GM18867 (cell line): ENCODE measurements around the gene TNN.
"Not testable (repeated sequence)": the region's sequence is repeated elsewhere in the genome, so short reads cannot be mapped to it uniquely, and the experiment has no call there.

Experiments
- ATAC-seq: cut with Tn5 transposase; IDR thresholded peaks from one replicate; pipeline ENCODE4 v1.9.1; 2021; ENCODE audit warnings: mild to moderate bottlenecking, moderate library complexity; ENCODE audit not compliant: unreplicated experiment

TNN gene

DNA sequence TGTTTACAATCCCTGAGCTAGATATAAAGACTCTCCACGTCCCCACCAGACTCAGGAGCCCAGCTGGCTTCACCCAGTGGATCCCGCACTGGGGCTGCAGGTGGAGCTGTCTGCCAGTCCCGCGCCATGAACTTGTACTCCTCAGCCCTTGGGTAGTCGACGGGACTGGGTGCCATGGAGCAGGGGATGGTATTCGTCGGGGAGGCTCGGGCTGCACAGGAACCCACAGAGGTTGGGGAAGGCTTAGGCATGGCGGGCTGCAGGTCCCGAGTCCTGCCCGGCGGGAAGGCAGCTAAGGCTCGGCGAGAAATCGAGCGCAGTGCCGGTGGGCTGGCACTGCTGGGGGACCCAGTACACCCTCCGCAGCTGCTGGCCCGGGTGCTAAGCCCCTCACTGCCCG, 34.5 kb downstream of the TNN start:
- ATAC-seq = not testable (repeated sequence)

DNA sequence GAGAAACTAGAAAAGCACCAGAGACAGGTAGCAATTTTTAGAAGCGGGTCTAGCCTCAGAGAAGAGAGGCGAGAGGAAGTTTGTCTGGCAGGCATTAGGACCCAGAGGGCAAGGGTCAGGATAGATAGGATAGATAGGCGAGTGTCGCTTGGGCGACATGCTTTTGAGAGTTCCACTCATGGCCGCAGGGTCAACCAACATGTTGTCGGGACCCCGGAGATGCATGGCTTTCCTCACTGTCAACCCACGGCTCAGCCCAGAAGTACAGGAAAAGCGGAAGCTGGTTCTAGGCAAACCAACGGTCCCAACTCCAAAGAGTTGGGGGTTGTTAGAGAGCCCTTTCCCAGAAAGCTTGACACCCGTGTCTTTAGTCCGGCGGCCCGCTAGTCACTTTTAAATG, 38.9 kb downstream of the TNN start:
- ATAC-seq = not testable (repeated sequence)

DNA sequence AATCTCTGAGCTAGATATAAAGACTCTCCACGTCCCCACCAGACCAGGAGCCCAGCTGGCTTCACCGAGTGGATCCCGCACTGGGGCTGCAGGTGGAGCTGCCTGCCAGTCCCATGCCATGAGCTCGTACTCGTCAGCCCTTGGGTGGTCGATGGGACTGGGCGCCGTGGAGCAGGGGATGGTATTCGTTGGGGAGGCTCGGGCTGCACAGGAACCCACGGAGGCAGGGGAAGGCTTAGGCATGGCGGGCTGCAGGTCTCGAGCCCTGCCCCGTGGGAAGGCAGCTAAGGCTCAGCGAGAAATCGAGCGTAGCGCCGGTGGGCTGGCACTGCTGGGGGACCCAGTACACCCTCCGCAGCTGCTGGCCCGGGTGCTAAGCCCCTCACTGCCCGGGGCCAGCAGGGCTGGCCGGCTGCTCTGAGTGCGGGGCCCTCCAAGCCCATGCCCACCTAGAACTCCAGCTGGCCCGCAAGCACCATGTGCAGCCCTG, 40.7 kb downstream of the TNN start:
- not testable (repeated sequence) for ATAC-seq

DNA sequence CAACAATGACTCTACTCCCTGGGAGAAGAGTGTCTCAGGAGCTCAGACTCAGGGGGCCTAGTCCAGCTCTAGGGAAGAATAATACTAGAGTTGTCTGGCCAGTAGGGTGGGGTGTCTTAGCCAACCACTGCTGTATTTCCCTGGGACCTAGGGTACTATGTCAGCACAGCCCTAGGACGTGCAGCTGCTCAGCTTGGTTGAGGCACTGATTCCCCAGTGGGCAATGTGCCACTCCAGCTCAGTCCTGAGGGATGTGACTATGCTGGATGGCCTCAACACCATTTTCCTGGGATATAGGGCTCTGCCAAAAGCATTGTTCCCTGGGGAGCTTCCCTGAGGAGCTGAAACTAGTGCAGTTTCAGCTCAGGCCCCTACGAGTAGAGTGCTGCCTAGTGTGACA, 47.4 kb downstream of the TNN start:
- no peak for ATAC-seq

DNA sequence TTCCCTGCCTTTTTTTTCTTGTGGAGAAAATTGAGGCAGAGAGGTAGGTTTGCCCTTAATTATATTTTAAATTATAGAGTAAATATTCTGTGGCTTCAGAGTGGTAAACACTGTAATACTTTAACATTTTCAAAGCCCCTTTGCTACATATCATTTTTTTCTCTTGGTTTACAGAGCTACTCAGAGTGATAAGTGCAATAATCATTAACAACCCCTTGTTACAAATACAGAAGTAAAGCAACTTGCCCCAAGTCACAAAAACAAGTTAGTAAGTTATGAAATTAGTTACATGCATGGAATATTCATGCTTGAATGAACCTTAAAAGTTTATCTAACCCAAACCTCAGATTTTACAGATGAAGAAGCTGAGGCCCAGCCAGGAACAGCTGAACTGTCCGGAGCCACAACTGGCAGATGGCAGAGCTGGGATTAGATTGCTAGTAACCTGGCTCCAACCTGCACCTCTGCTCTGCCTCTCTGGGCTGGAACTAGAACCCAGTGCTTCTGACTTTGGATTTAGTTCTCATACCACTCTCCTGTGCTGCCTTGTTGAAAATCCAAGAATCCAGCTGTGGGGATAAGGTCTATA, 48.7 kb downstream of the TNN start:
- ATAC-seq = no peak

DNA sequence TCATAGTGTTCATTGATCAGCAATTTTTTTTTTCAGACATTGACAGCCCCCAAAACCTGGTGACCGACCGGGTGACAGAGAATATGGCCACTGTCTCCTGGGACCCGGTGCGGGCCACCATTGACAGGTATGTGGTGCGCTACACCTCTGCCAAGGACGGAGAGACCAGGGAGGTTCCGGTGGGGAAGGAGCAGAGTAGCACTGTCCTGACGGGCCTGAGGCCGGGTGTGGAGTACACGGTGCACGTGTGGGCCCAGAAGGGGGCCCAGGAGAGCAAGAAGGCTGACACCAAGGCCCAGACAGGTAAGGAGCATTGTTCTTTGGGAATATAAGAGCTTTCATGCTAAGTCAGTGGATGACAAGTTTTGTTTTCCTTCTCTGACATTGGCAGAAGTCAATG, 49.3 kb downstream of the TNN start:
- ATAC-seq = no peak

DNA sequence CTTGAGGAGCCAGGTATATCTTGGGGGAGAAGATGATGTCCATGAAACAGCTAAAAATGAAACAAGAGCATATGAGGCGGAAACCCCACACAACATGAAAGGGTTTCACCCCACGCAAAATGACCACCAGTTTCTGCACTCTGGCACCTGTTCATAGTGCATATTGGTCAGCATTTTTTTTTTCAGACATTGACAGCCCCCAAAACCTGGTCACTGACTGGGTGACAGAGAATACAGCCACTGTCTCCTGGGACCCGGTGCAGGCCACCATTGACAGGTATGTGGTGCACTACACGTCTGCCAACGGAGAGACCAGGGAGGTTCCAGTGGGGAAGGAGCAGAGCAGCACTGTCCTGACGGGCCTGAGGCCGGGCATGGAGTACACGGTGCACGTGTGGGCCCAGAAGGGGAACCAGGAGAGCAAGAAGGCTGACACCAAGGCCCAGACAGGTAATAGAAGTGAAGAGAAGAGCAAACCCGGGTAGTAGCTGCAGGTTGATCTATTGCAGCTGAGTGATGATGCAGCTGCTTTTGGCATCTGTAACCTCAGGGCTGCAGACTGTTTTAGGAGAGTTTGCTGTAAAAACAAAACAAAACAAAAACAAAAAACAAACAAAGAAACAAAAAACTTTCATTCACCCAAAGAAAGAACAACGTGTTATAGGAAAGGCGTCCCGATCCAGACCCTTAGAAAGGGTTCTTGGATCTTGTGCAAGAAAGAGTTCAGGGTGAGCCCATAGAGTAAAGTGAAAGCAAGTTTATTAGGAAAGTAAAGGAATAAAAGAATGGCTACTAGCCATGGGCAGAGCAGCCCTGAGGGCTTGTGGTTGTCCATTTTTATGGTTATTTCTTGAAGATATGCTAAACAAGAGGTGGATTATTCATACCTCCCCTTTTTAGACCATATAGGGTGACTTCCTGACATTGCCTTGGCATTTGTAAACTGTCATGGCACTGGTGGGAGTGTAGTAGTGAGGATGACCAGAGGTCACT, 51.0 kb downstream of the TNN start:
- ATAC-seq = peak; percentile 75

DNA sequence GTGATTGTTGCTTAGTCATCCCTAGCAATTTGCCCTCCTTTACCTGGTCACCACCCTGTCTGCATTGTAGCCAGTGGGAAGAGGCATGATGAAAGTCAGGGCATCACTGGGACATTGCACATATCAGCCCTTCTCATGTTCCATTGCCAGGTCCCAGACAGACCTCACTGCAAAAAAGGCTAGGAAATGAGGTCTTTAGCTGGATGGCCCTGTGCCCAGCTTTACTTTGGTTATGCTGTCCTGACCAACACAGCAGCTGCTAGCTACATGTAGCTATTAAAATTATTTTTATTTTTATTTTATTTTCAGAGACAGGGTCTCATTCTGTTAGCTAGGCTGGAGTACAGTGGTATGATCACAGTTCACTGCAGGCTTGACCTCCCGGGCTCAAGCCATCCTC, 52.9 kb downstream of the TNN start:
- no peak for ATAC-seq

DNA sequence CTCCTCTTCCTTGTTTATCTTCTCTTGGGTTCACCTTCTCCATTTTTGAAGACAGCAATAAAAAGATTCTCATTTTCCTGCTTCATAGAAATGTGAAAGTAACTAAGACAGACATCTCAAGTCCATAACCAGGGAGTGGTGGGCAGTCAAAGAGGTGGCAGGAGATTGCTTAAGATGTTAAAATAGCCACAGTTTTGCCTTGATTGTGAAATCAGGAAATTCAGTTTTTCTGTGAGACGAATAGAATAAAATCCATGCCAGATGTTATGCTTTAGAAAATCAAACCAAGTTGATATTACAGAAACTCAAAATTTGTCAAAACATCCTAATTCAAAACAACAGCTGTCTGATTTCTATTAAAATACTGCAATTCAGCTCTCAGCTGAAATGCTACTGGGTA, 57.2 kb downstream of the TNN start:
- ATAC-seq = no peak

DNA sequence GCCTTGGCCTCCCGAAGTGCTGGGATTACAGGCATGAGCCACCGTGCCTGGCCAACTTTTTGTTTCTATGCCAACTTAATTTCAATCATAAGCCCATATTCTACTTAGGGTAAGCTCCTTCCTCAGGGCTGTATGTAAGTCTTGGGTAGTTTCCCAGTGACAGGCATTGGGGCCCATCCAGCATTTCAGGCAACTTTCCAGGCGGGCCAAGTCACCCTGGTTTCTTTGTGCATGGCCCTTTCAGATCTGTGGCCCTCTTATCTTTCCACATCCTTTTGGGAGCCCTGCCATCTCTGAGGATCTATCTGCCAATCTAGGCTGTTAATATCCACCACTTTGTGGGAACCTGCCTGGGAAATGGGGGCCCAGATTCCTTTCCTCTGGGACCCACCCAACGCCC, 58.7 kb downstream of the TNN start:
- ATAC-seq = no peak

DNA sequence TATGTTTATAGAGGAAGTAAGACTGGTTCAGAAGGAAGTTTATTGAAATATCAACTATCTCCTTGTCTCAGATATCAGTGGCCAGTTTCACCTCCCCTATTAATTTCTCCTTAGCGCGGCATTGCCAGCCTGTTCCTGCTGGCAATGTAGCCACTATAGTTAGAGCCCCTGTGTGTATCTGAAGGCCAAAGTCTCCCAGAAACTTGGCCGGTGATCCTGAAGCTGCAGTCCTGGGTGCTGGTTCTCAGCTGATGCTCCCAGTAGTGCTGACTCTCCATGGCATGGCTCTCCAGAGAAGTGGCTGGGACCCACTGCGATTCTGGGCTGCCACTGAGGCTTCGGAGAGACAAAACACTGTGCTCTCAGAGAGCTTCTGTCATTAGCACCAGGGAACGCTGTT, 59.9 kb downstream of the TNN start:
- ATAC-seq = no peak

DNA sequence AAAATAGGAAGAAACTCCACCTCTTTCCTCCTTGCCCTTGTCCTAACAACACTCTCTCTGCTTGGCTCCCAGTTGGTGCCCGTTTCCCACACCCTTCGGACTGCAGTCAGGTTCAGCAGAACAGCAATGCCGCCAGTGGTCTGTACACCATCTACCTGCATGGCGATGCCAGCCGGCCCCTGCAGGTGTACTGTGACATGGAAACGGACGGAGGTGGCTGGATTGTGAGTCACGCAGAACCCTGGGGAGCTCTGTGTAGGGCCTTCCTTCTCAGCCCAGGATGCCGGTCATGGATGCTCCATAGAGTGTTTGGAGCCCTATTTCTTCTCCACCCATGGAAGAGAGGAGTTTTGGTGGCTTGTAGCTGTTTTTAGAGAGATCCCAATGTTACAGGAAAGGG, 60.9 kb downstream of the TNN start:
- no peak for ATAC-seq

DNA sequence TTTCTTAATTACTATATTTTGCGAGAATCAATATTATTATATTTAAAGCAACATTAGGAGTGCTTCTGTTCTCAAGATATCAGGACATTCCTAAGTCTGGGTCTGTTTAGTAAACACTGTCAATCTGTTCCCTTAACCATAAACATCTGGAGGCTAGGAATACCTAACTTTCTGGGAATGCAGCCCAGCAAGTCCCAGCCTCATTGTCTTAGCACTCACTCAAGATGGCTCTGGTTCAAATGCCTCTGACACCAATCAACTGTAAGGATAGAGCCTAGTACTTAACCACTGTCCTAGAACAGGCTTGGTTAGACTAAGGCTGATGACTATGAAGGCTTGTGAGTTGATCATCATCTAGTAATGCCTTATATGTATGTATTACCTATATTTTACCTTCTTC, 61.5 kb downstream of the TNN start:
- no peak for ATAC-seq

DNA sequence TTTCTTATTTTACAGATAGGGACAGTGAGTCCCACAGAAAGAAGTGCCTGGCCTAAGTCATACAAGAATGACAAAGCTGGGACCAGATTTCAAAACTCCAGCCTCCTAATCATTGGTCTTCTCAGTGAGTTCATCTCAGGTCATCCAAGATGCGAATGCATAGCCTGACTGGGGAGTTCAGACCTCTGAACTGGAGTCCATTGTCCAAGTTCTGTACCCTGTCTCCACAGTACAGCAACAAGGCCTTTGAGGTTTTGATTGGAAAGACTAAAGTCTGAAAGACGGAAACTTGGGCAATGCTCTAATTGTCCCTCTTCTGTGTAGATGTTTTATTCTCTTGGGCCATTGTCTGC, 62.0 kb downstream of the TNN start:
- no peak for ATAC-seq

DNA sequence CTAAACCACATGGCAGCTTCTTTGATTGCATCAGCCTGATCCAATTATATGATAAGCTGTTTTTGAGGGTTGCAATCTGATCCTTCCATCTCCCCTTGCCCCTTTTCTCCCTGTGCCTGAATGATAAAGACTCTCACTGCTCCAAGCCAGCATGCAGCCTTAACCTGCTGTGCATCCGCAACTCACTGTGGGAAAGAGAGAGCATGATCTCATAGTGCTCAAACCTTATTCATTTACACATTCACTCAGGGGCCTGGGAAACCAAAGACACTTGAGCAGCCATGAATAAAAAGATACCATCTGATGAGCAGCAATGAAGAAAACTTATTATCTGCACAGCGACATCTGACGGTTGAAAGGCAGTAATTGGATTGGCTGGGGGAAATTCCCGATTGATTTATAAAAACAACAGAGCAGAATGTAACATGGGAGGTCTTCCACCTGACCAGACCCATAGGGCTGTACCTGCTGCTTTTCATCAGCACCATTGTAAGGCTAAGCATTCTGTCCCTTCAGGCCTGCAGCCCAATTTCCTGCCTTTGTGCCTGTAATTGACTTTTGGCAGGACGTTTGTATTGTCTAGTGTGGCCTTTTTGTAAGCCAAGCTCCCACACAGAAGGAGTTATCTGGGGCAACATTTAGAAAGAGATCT, 62.5 kb downstream of the TNN start:
- no peak for ATAC-seq

DNA sequence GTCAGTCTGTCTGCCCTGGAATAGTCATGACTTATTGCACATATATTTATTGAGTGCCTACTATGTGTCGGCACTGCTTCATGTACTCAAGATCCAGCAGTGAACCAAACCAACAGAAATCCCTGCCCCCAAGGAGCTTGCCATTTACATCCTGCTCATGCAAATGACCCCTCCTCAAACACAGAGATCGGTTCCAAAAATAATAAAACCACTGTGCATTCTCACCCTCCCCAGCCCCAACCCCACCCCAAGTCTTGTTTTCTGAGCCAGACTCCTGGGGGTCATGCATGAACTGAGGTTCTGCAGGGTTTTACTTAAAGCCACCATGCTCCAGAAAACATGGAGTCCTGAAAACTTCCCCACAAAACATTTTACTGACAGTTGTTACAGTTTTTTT, 63.0 kb downstream of the TNN start:
- no peak for ATAC-seq

DNA sequence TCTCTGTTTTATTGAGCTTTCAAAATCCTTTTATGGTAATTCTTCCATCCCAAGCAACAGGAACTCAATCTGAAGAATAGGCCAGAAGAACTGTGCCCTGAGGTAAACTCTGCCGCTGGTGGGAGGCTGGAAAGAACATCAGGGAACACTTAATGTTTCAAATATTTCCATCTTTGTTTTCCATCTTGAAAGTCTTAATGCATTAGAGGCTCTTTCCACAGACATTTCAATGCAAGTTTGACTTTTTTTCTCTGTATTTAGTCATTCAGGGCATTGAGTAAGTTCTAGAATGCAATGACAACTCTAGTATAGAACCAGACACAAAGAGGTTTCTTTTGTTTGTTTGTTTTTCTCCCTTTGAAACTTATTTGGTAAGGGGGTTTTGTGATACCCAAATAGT, 63.5 kb downstream of the TNN start:
- ATAC-seq = no peak

DNA sequence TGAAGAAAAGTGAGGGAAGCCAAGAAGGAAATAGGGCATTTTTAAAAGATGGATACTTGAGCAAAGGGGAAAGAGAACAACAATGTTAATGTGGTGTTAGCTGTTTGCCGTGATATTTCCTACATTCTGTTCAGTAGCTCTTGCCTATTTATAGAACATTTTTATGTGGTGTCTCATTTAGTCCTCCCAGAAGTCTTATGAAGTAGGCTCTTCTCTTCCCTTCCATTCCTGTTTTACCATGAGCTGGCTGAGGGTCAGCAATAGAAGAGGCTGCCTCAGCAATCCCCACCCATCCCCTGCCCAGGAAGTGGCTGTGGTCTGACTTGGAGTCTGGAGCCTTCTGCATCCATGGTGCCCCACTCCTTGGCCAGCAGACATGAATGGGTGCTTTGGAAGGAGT, 64.8 kb downstream of the TNN start:
- ATAC-seq = no peak

DNA sequence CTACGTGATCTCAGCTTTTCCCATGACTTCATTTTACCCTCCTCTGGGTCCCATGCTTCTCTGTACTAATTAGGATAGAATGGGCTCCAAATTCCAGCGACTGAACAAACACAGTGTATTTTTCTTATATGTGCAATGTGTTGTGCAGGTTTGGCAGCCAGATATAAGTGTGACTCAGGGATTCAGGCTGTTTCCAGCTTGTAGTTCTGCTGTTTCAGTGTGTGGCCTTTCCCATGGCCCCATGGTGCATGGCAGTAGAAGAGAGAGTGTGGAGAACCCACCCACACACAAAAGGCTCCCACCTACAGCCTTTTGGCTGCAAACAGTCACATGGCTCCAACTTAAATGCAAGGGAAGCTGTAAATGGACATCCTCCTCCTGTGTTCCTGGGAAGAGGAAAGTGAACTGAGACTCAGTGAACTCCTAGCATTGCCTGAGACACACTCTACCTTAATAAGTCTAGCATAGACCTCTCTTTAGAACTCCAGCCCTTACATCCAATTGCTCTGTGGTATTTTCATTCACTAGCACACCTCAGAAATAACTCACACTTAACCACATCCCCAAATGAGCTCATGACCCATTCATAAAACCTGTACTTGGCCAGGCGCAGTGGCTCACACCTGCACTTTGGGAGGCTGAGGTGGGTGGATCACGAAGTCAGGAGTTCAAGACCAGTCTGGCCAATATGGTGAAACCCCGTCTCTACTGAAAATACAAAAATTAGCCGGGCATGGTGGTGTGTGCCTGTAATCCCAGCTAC, 66.2 kb downstream of the TNN start:
- ATAC-seq = peak; percentile 44

DNA sequence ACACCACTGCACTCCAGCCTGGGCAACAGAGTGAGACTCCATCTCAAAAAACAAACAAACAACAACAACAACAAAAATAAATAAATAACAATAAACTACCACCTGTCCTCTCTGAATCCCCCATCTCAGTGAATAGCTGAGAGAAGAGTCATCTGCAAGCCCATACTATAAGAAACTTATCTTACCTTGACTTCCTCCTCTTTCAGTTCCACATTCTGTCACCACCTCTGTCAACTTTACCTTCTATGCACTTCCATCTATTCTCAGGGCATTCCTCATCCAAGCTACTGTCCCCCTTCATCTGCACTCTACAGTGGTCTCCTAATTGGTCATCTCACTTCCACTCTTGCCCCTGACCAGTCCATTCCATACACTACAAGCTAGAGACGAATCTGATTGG, 66.9 kb downstream of the TNN start:
- no peak for ATAC-seq

DNA sequence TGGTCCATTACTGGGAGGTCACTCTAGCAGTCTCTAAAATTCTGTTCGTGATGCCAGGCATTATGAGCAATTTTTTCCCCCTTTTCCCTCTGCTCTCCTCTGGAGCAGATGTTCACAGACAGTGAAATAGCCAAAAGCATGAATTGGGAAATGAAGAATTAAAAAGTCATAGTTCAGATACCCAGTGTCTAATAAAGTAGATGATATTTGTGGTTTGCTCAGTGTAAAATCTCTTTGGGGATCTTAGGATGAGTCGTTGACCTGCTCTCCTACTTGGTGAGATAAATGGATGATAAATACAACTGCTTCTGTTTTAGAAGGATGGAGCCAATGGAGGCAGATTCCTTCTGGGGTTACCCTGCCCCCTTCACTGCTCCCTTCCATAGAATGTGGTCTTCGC, 68.6 kb downstream of the TNN start:
- ATAC-seq = no peak
